Tibial artery (tissue), 4 donors: ENCODE results near the gene M1AP.

Experiments
- DNase-seq, 2 donors: peaks; one replicate each; pipeline ENCODE4 v3.0.0-alpha.2; 2019
- H3K27ac ChIP-seq, 2 donors: fragments of 200-600 bp; sonication (generic) in 1 of 2; 1 replicate in 1 of 2; 2 replicates in 1 of 2; pipeline ENCODE4 v1.5.1; 2018 to 2019; ENCODE audit warnings: mild to moderate bottlenecking in 1 of 2
- H3K27me3 ChIP-seq, 2 donors: fragments of 200-600 bp; sonication (generic) in 1 of 2; one replicate each; pipeline versions ENCODE4 v1.5.1 to v1.6.0; 2016 to 2019
- H3K36me3 ChIP-seq, 3 donors: fragments of 200-600 bp; sonication (generic) in 2 of 3; one replicate each; pipeline ENCODE4 v1.5.1; 2016 to 2019; ENCODE audit warnings: mild to moderate bottlenecking in 2 of 3
- H3K4me1 ChIP-seq, 4 donors: fragments of 200-600 bp; sonication (generic) in 2 of 4; 1 replicate in 3 of 4; 2 replicates in 1 of 4; pipeline ENCODE4 v1.5.1; 2016 to 2019
- H3K4me3 ChIP-seq, 2 donors: fragments of 200-600 bp; sonication (generic) in 1 of 2; 1 replicate in 1 of 2; 2 replicates in 1 of 2; pipeline ENCODE4 v1.5.1; 2018 to 2019; ENCODE audit warnings: mild to moderate bottlenecking in 2 of 2
- H3K9me3 ChIP-seq, 3 donors: fragments of 200-600 bp; sonication (generic) in 1 of 3; one replicate each; pipeline ENCODE4 v1.5.1; 2016 to 2019
- intact Hi-C: fragments of 100-400 bp; cut with DNase I; formaldehyde crosslinking; loops from one replicate; pipeline ENCODE4 v1.15.0; 2023; ENCODE audit warnings: low total_unique reads
- TF ChIP-seq, protein P1 (sequence below), 2 experiments: fragments of 200-600 bp in 1 of 2; fragments of 450-650 bp in 1 of 2; IDR thresholded peaks; one replicate each; pipeline ENCODE4 v1.5.1; 2017 to 2019; ENCODE audit warnings: antibody characterized with exemption in 2 of 2, mild to moderate bottlenecking in 1 of 2, moderate library complexity in 1 of 2

Gene M1AP

DNA sequence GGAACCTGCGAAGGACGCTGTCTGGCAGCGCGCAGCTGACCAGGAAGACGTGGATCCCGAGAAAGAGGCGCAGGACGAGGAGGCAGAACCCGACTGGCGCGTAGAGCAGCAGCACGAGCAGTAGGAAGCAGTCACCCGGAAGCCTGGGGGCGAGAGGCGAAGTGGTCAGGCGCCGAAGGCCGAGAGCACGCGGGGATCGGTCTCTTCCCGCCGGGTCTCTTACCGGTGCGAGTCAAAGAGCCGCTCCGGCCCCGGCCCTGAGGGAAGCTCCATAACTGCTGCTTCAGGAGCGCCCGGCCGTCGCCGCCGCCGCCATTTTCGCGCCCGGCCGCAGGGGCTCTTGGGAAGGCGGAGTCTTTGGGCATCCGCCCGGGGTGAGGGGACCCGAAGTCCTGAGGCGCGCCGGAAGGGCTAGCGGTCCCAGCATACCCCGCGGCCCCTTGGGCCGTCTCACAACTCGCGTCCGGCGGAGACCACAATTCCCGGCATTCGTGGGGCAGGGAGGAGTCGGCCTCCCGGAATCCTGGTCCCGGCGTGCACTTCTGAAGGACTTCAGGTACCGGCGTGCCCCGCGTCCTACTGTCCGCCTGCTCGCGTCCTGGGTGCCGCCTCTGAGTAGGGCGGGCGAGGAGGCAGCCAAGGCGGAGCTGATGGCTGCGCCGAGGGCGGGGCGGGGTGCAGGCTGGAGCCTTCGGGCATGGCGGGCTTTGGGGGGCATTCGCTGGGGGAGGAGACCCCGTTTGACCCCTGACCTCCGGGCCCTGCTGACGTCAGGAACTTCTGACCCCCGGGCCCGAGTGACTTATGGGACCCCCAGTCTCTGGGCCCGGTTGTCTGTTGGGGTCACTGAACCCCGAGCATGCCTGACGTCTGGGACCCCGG, 118.5 kb downstream of the M1AP start, which contains the start of the genes AUP1 and HTRA2:
Gene AUP1 (minus strand): TSS at position 350 of the 882 bp plus-strand sequence. CDS start 77 bp downstream, at position 273.
Gene HTRA2 (plus strand): TSS at position 577 of the 882 bp plus-strand sequence. CDS start 74 bp downstream, at position 651.
- intact Hi-C loops: loop anchor here (5.0 kb wide), 2 partner anchors 47 to 58 kb away; partner anchors contain the start of genes CCDC142 and TTC31
- H3K9me3 ChIP-seq: no peaks in the 10 kb centered on the region
- peaks cover 21 to 56% (median 34%) of the 10 kb centered on the region in 3 donors for H3K36me3 ChIP-seq
- H3K4me1 ChIP-seq: peaks cover 0 to 28% (median 25%) of the 10 kb centered on the region in 4 donors
- no peaks in the 10 kb centered on the region for H3K27me3 ChIP-seq
- peak; percentile 98 to 99 for DNase-seq
- TF ChIP-seq, protein P1, sequence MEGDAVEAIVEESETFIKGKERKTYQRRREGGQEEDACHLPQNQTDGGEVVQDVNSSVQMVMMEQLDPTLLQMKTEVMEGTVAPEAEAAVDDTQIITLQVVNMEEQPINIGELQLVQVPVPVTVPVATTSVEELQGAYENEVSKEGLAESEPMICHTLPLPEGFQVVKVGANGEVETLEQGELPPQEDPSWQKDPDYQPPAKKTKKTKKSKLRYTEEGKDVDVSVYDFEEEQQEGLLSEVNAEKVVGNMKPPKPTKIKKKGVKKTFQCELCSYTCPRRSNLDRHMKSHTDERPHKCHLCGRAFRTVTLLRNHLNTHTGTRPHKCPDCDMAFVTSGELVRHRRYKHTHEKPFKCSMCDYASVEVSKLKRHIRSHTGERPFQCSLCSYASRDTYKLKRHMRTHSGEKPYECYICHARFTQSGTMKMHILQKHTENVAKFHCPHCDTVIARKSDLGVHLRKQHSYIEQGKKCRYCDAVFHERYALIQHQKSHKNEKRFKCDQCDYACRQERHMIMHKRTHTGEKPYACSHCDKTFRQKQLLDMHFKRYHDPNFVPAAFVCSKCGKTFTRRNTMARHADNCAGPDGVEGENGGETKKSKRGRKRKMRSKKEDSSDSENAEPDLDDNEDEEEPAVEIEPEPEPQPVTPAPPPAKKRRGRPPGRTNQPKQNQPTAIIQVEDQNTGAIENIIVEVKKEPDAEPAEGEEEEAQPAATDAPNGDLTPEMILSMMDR (IDR thresholded peaks at IDR 0.05): peak in 1 of 2 experiments; percentile 26
- H3K27ac ChIP-seq: peak within 1 kb of the TSS; percentile 86
- peak within 1 kb of the TSS; percentile 78 to 98 for H3K4me3 ChIP-seq

DNA sequence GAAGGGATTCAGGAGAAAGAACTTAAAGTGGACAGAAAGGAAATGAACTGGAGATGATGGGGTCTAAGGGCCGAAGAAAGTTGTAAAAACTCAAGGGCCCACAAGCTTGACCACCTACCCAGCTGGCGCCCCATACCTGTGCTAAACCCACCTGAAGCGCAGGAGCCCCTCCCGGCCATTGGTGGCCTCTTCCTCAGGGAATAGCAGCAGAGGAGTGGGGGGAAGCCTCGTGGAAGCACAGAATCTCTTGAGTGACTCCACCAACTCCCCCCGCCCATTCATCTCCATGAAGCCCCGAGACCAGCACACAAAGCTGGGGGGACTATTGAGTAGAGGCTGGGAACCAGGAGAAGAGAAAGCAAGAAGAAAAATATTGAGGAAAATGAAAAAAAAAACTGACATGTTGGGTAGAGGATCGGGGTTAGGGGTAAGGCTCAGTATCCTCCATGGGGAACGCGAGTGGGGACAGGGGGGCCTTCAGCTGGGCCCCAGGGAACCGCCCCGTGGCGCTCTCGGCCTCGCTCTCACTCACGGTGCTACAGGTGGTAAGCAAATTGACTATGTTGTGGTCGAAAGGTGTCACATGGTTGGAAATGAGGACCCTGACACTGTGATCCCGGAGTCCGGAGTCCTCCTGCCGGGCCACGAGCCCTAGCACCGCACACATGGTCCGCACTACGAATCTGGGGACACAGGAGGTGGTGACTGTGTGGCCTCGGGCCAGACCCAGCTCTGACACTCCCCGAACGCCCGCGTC, 119.4 kb downstream of the M1AP start:
- TF ChIP-seq, protein P1 (IDR thresholded peaks at IDR 0.05): no peak
- Histone ChIP-seq H3K4me1 (peaks cover 0 to 28% (median 25%) of the 10 kb centered on the region in 4 donors), H3K27ac (peak overlapping the region; percentile 86), H3K27me3 (no peaks in the 10 kb centered on the region), H3K4me3 (peak overlapping the region; percentile 78 to 98), H3K9me3 (no peaks in the 10 kb centered on the region), H3K36me3 (peaks cover 21 to 50% (median 34%) of the 10 kb centered on the region in 3 donors)
- intact Hi-C loops: loop anchor here (5.0 kb wide), 2 partner anchors 46 to 59 kb away; partner anchors contain the start of genes CCDC142 and TTC31
- DNase-seq: no peak

DNA sequence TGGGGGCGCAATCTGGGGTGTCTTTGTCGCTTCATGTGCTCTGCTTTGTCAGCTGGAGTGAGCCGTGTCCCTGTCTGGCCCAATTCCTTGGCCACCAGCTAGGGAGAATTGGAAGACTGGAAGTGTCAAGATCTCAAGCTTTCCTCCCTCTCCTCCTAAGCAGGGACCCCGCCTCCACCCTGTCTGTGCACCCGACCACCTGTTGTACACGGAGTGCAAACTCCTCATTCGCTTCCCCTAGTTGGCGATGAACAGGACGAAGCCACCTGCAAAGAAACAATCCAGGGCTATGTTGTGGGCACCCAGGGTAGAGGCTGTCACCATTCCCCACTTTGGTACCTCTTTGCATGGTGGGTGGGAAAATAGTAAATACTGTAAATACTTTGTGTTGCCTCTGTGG, 120.4 kb downstream of the M1AP start:
- peaks cover 0 to 28% (median 25%) of the 10 kb centered on the region in 4 donors for H3K4me1 ChIP-seq
- no peak overlapping the region for H3K4me3 ChIP-seq
- H3K9me3 ChIP-seq: no peaks in the 10 kb centered on the region
- peaks cover 21 to 40% (median 25%) of the 10 kb centered on the region in 3 donors for H3K36me3 ChIP-seq
- H3K27me3 ChIP-seq: no peaks in the 10 kb centered on the region
- DNase-seq: no peak
- TF ChIP-seq, protein P1 (IDR thresholded peaks at IDR 0.05): no peak
- H3K27ac ChIP-seq: no peak overlapping the region
- intact Hi-C loops: loop anchor here (5.0 kb wide), 2 partner anchors 45 to 60 kb away; partner anchors contain the start of genes CCDC142 and TTC31

DNA sequence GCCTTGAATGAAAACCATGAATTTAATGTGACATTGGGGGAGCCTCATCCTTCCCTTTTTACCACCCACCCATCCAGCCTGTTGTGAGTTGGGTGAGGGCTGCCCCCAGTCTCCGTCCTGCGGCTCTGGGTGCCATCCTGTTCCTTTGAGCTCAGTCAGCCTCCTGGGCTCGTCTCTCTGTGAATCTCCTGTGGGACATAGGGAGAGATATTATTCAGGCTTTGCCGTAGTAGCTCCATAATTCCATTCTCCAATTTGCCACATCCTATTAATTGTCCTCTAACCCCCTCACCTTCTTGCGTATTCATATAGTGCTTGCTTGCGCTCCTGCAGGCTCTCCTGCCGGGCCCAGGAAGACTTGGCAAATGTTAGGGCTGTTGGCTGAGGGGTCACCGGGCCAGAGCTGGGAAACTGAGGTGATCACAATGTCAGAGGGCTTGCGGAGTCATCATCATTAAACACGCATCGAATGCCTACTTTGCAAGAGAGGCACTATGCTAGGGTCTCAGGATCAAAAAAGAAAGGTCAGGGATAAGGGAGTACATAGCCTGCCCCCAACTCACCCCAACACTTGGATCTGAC, 121.4 kb downstream of the M1AP start:
- TF ChIP-seq, protein P1 (IDR thresholded peaks at IDR 0.05): no peak
- intact Hi-C loops: loop anchor here (5.0 kb wide), 2 partner anchors 44 to 61 kb away; partner anchors contain the start of genes CCDC142 and TTC31
- Histone ChIP-seq H3K36me3 (peaks cover 21 to 32% (median 21%) of the 10 kb centered on the region in 3 donors), H3K4me1 (peaks cover 0 to 27% (median 24%) of the 10 kb centered on the region in 4 donors), H3K4me3 (no peak overlapping the region), H3K27ac (no peak overlapping the region), H3K9me3 (no peaks in the 10 kb centered on the region), H3K27me3 (no peaks in the 10 kb centered on the region)
- no peak for DNase-seq
